ENCODE data around the gene NMNAT2. TPM values are rescaled to one million over a fixed set of nuclear protein-coding genes. Genes with fewer than 3 reads are reported as not detected.

NMNAT2 gene
- total RNA-seq, 1 experiment from 2014 or later, result not detected

DNA sequence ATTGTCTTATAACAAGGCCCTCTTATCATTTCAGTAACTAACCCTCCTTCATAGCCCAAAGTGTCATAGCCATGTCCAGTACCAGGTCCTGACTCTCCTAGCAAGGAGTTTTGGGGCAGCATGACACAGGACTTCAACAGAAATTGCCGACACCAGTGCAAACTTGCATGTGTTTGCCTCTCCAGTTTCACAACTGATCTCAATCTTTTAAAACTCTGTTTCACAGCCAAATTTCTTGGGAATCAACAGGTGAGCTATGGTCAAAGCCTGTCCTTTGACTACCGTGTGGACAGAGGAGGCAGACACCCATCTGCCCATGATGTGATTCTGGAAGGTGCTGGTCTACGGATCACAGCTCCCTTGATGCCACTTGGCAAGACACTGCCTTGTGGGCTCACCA lies 195.3 kb downstream of the NMNAT2 start:
- H3K27me3 ChIP-seq (ENCODE audit: insufficient read depth, low read length), result no peaks in the 10 kb centered on the region
- no peaks in the 10 kb centered on the region for H3K9me2 ChIP-seq (ENCODE audit: insufficient read depth)
- no TSS peak for BruUV-seq (replicated peaks)
- H3K4me1 ChIP-seq (ENCODE audit: control insufficient read depth in 1 of 2, insufficient read depth in 2 of 2, low read length in 2 of 2), result peaks cover 8 to 13% of the 10 kb centered on the region in 2 experiments; a peak in 2 of 4 replicates
- no peaks in the 10 kb centered on the region for H3K9me3 ChIP-seq (ENCODE audit: control insufficient read depth in 1 of 2, insufficient read depth in 1 of 2, low read depth in 1 of 2, low read length in 2 of 2)
- no peaks in the 10 kb centered on the region for H3K79me2 ChIP-seq (ENCODE audit: insufficient read depth, low read length)
- H3K9ac ChIP-seq (ENCODE audit: low read length), result no peak overlapping the region
- DNase-seq (ENCODE audit: low read depth, low spot score) (no peak), ATAC-seq (no peak)
- no peak for TF ChIP-seq ELF1 (IDR thresholded peaks at IDR 0.05; ENCODE audit: borderline replicate concordance, low read depth)
- TF ChIP-seq EZH2phosphoT487 (IDR thresholded peaks at IDR 0.05; ENCODE audit: borderline replicate concordance), result no peak
- no peak for TF ChIP-seq YY1 (IDR thresholded peaks at IDR 0.05; ENCODE audit: extremely low read depth, insufficient replicate concordance, low read depth, low read length)
- TF ChIP-seq POLR2A (IDR thresholded peaks at IDR 0.05; ENCODE audit: borderline replicate concordance, extremely low read depth, insufficient read depth, insufficient read length), result no peak
- no peak for TF ChIP-seq ZNF274 (IDR thresholded peaks at IDR 0.05; ENCODE audit: low read depth, low read length)
- TF ChIP-seq SIN3A (IDR thresholded peaks at IDR 0.05; ENCODE audit: low read depth), result no peak
- TF ChIP-seq CBX3 (IDR thresholded peaks at IDR 0.05; ENCODE audit: low read depth), result no peak
- no peak for TF ChIP-seq TCF7L2 (IDR thresholded peaks at IDR 0.05; ENCODE audit: borderline replicate concordance, extremely low read depth, insufficient read depth, insufficient read length)
- TF ChIP-seq JUND (IDR thresholded peaks at IDR 0.05), result no peak
- TF ChIP-seq, protein P1, sequence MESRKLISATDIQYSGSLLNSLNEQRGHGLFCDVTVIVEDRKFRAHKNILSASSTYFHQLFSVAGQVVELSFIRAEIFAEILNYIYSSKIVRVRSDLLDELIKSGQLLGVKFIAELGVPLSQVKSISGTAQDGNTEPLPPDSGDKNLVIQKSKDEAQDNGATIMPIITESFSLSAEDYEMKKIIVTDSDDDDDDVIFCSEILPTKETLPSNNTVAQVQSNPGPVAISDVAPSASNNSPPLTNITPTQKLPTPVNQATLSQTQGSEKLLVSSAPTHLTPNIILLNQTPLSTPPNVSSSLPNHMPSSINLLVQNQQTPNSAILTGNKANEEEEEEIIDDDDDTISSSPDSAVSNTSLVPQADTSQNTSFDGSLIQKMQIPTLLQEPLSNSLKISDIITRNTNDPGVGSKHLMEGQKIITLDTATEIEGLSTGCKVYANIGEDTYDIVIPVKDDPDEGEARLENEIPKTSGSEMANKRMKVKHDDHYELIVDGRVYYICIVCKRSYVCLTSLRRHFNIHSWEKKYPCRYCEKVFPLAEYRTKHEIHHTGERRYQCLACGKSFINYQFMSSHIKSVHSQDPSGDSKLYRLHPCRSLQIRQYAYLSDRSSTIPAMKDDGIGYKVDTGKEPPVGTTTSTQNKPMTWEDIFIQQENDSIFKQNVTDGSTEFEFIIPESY (IDR thresholded peaks at IDR 0.05; ENCODE audit: extremely low read depth, insufficient replicate concordance, low read length), result no peak
- TF ChIP-seq RAD21 (IDR thresholded peaks at IDR 0.05; ENCODE audit: low read depth), result no peak
- TF ChIP-seq SRF (IDR thresholded peaks at IDR 0.05; ENCODE audit: low read depth), result no peak
- no peak for TF ChIP-seq MAX (IDR thresholded peaks at IDR 0.05)
- TF ChIP-seq POLR2AphosphoS5 (IDR thresholded peaks at IDR 0.05; ENCODE audit: low read depth, low read length), result no peak
- TF ChIP-seq CEBPB (IDR thresholded peaks at IDR 0.05; ENCODE audit: low read depth), result no peak
- TF ChIP-seq, protein P2, sequence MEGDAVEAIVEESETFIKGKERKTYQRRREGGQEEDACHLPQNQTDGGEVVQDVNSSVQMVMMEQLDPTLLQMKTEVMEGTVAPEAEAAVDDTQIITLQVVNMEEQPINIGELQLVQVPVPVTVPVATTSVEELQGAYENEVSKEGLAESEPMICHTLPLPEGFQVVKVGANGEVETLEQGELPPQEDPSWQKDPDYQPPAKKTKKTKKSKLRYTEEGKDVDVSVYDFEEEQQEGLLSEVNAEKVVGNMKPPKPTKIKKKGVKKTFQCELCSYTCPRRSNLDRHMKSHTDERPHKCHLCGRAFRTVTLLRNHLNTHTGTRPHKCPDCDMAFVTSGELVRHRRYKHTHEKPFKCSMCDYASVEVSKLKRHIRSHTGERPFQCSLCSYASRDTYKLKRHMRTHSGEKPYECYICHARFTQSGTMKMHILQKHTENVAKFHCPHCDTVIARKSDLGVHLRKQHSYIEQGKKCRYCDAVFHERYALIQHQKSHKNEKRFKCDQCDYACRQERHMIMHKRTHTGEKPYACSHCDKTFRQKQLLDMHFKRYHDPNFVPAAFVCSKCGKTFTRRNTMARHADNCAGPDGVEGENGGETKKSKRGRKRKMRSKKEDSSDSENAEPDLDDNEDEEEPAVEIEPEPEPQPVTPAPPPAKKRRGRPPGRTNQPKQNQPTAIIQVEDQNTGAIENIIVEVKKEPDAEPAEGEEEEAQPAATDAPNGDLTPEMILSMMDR (IDR thresholded peaks at IDR 0.05 in 2 of 3, conservative IDR thresholded peaks at IDR 0.05 in 1 of 3; ENCODE audit: borderline replicate concordance in 1 of 3, insufficient read depth in 1 of 3, low read depth in 2 of 3, low read length in 2 of 3), result no peak
- no peak for TF ChIP-seq EZH2 (IDR thresholded peaks at IDR 0.05)
- H3K27ac ChIP-seq (ENCODE audit: low read depth, low read length), result no peak overlapping the region
- RAD21 ChIA-PET (ENCODE audit: low non-redundant PET in 1 of 2, low total read pairs in 2 of 2, uncharacterized antibody in 2 of 2, unreplicated experiment in 2 of 2), result no interaction called here
- no peak overlapping the region for H3K4me3 ChIP-seq (replicated peaks in 1 of 2; ENCODE audit: low read depth in 1 of 2, low read length in 2 of 2)
- H3K36me3 ChIP-seq (ENCODE audit: control insufficient read depth in 1 of 2, insufficient read depth in 2 of 2, low read length in 2 of 2), result no peaks in the 10 kb centered on the region
- H3K4me2 ChIP-seq (ENCODE audit: low read length), result no peak overlapping the region
- CTCF ChIA-PET, result interaction anchor here (1.8 kb wide), 1 partner anchor 12 kb away, joined by 5 read pairs; no protein-coding TSS in a partner anchor
- H4K20me1 ChIP-seq (ENCODE audit: insufficient read depth), result no peaks in the 10 kb centered on the region
- H2AFZ ChIP-seq (ENCODE audit: low read depth, low read length, poor library complexity, severe bottlenecking), result no peak overlapping the region
- POLR2A ChIA-PET, result no interaction called here
- intact Hi-C loops (cut with micrococcal nuclease), result no loop called here

Data from HCT116 (cell line).